NCI-H1092 (cell line): Measurements from ENCODE around the gene CIBAR2.
"Not testable (repeated sequence)": the region's sequence is repeated elsewhere in the genome, so short reads cannot be mapped to it uniquely, and the experiment has no call there.

Experiments
- DNase-seq: peaks from one replicate; lab custom pipeline; 2025; lab: John Stamatoyannopoulos, UW

CIBAR2 gene

DNA sequence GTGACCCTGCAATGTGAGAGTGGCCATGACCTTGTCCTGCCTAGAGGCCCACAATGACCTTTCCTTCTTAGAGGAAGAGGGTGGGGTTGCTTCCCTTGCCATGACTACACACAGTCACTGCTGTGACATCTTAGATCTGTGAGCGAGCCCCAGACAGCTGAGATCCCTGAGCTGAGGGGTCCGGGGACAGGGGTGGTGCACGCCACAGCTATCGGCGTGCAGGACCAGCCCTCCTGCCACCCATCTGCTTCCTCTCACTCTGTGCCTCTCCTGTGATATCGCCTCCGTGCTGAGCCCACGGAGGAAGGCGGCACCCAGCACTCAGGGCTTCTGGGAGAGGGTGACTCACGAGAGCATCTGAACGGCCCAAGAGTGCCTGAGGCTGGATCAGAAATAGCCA lies 49.4 kb downstream of the CIBAR2 start:
- DNase-seq: no peak

DNA sequence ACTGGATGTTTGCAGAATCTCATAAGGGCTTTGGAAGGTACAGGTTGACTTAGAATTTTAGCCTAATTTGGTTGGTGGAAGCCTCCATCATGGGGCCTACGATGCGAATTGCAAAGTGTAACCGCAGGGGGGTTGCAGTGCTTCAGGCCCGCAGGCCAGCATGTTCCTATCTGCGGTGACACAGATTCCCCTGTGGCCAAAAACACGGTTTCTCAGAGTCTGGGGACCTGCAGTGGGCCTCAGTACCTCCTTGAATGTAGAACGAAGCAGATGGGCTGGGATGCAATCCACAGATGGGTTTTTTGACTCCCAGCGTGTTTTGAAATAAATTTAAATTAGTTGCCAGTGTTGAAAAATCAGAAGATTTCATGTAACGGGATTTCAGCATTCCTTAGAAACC lies 49.9 kb downstream of the CIBAR2 start:
- no peak for DNase-seq

GRCh38 chr16:85061566-85061965 lies 50.7 kb downstream of the CIBAR2 start:
- DNase-seq: no peak

DNA sequence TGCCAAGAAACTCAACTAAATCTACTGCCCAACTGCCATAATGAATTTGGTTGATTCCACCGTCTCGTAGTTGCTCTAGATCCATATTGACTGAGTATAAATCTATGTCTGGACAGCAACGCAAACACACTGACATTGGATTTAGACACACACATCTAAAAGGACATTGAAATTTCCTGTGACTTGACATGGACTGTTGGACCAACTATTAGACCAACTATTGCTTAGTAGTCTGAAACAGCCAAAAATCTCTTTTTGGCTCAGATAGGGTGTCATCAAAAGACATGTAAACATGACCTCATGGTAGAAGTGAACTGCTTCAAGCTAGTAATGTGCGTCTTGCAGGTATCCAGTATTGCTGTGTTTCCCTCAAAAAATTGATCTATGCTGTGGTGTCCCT lies 53.4 kb downstream of the CIBAR2 start:
- no peak for DNase-seq

DNA sequence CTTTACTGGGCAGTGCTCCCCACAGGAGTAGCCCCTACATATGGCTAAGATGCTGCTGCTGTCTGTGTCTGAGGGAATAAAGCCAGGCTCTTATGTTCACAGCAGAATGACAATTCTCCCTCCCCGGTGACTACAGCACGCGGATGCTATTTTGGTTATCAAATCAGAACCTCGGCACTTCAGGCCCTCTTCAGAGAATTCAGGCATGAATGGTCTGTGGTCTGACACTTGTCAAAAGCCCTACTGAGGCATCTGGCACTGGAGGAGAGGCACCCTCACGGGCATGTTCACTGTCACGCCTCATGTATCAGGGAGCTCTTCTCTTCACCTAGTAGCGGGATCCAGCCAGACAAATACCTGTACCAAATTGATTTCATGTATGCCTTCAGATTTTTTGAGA lies 54.3 kb downstream of the CIBAR2 start:
- DNase-seq: no peak

GRCh38 chr16:85057212-85057889 lies 54.9 kb downstream of the CIBAR2 start:
- no peak for DNase-seq

GRCh38 chr16:85056211-85056748 lies 56.0 kb downstream of the CIBAR2 start:
- no peak for DNase-seq

- DNase-seq: no peak
Measured at GRCh38 chr16:85055493-85056210, 56.6 kb downstream of the CIBAR2 start.

DNA sequence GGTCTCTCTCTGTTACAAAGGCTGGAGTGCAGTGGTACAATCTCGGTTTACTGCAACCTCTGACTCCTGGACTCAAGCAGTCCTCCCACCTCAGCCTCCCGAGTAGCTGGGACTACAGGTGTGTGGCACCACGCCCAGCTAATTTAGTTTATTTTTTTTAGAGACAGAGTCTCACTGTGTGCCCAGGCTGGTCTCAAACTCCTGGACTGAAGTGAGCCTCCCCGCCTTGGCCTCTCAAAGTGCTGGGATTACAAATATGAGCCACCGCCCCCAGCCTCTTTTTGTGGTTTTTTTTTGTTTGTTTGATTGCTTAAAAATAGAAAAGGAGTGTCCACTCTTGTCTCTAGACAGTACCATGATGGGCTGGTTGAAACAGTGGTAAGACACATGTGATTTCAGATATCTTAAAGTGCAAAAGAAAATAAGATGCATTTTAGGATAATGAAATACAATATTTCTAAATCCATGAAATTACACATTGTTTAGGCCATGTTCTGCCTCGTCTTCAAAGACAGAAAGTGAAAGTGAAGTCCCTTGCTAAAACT lies 57.3 kb downstream of the CIBAR2 start:
- no peak for DNase-seq

DNA sequence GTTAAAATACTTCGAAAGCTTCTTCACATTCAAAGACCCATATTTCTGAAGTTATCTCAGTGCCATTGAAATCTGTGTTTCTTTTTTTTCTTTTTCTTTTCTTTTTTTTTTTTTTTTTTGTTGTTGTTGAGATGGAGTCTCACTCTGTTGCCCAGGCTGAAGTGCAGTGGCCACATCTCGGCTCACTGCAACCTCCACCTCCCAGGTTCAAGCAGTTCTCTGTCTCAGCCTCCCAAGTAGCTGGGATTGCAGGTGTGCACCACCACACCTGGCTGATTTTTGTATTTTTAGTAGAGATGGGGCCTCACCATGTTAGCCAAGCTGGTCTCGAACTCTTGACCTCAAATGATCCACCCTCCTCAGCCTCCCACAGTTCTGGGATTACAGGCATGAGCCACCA lies 58.0 kb downstream of the CIBAR2 start:
- not testable (repeated sequence) for DNase-seq

DNA sequence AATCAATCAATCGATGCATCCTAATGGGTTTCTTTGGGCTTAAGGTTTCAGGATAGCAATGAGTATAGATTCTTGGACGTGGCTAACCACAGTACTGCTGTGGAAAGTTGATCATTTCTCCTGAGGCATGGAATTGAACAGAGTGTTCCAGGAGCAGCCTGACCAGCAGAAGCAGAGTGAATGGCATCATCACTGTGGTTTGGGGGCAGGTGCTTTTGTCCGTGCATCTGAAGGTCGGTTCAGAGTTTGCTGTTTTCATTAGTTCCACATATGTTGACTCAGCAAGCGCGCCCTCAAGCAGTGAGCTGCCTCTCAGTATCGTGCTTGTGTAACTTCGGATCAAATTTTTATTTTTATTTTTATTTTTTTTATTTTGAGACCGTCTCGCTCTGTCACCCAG lies 59.7 kb downstream of the CIBAR2 start:
- DNase-seq: no peak

- DNase-seq: no peak
Measured at GRCh38 chr16:85051683-85052082, 60.6 kb downstream of the CIBAR2 start.

DNA sequence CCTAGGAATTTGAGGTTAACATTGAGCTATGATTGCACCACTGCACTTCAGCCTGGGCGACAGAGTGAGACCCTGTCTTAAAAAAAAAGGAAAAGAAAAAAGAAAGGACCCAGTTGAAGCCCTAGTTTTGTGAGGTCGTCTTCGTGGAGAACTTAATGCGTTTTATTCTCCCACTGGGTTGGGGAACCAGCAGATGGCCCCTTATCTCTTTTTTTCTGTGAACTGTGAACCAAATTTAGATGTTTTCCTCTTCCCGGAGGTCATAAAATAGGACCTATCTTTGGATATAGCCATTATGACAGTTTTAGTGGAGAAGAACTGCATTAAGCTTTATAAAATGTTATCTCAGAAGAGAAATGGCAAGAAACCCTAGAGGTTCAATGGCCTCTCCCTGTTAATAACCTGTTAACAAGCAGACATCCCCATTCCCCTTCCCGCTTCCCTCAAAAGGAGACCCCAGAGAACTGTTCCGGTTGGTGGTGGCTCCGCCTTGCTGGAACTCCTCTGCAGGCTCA lies 61.1 kb downstream of the CIBAR2 start:
- no peak for DNase-seq

- DNase-seq: no peak
Measured at GRCh38 chr16:85049706-85050305, 62.5 kb downstream of the CIBAR2 start.

DNA sequence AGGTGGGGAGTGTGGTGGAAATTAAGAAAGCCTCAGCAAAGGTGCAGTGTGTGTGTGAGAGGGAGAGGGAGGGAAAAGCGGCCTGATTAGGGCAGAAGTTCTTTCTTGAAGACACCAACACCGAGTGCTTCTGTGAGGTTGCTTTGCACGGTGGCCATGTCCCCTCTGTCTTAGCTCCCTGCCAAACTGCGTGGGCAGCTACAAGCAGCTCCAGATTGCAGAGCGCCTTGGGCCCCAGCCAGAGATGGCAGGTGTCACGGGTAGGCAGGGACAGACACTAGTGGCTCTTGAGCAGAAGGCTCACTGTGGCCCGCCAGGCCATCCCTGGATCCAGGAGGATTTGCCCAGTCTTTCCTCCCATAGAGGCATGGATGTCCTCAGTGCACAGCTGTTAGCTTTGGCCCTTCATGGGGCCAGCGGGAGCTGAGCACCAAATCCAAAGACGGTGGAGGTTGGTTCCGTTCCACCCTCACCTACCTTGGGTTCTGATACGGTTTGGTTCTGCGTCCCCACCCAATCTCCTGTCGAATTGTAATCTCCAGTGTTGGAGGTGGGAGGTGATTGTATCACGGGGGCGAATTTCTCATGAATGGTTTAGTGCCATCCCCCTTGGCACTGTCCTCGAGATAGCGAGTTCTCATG lies 63.2 kb downstream of the CIBAR2 start:
- peak; percentile 14 for DNase-seq
